Sigmoid colon (tissue), 3 donors: ENCODE results near the gene CCDC33.

Source experiments
- POLR2A ChIP-seq, 2 donors: fragments of 450-650 bp; IDR thresholded peaks; one replicate each; pipeline ENCODE4 v1.6.1; 2016; ENCODE audit warnings: antibody characterized with exemption in 2 of 2, mild to moderate bottlenecking in 2 of 2, moderate library complexity in 2 of 2
- TF ChIP-seq, protein P1 (sequence below), 4 experiments: fragments of 450-650 bp in 3 of 4; fragments of 200-600 bp in 1 of 4; IDR thresholded peaks; one replicate each; pipeline ENCODE4 v1.5.1; 2016 to 2019; ENCODE audit warnings: antibody characterized with exemption in 4 of 4, mild to moderate bottlenecking in 3 of 4, moderate library complexity in 2 of 4

GRCh38 chr15:74290645-74291044 lies 54.5 kb downstream of the CCDC33 start:
- TF ChIP-seq POLR2A (IDR thresholded peaks at IDR 0.05), result no peak
- TF ChIP-seq, protein P1, sequence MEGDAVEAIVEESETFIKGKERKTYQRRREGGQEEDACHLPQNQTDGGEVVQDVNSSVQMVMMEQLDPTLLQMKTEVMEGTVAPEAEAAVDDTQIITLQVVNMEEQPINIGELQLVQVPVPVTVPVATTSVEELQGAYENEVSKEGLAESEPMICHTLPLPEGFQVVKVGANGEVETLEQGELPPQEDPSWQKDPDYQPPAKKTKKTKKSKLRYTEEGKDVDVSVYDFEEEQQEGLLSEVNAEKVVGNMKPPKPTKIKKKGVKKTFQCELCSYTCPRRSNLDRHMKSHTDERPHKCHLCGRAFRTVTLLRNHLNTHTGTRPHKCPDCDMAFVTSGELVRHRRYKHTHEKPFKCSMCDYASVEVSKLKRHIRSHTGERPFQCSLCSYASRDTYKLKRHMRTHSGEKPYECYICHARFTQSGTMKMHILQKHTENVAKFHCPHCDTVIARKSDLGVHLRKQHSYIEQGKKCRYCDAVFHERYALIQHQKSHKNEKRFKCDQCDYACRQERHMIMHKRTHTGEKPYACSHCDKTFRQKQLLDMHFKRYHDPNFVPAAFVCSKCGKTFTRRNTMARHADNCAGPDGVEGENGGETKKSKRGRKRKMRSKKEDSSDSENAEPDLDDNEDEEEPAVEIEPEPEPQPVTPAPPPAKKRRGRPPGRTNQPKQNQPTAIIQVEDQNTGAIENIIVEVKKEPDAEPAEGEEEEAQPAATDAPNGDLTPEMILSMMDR (IDR thresholded peaks at IDR 0.05), result no peak
